Middle frontal gyrus (tissue), 1 donor: Measurements from ENCODE around the gene XAF1.
A peak's percentile ranks its signal among the peaks of the same experiment; 100 is the strongest.
"Not testable (repeated sequence)": the region's sequence is repeated elsewhere in the genome, so short reads cannot be mapped to it uniquely, and the experiment has no call there.

Experiments used
- DNase-seq: peaks from one replicate; pipeline ENCODE4 v3.0.0-alpha.2; 2015; ENCODE audit warnings: low spot score; ENCODE audit errors: extremely low spot score

Gene XAF1, protein sequence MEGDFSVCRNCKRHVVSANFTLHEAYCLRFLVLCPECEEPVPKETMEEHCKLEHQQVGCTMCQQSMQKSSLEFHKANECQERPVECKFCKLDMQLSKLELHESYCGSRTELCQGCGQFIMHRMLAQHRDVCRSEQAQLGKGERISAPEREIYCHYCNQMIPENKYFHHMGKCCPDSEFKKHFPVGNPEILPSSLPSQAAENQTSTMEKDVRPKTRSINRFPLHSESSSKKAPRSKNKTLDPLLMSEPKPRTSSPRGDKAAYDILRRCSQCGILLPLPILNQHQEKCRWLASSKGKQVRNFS

DNA sequence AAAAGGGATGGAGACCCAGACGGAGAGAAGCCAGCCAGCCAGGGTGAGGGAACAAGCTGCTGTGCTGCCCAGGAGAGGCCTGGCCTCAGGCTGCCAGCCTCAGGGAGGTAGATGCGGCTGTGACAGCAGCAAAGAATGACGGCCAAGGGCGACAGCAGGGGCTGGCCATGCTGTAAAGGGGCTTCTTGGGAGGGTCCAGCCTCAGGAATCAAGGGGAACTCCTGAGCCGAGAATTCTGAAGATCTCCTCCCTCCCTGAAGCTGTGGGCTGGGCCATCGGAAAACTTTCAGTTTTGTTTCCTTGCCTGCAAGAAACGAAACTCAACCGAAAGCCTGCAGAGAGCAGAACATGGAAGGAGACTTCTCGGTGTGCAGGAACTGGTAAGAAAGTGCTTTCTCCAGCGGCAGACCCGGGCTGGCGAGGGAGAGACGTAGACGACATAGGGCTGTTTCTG lies at the start of gene XAF1:
XAF1 (plus strand) TSS at position 316 of the 454 bp plus-strand sequence; CDS start at position 349, 33 bp downstream.
- no peak for DNase-seq

GRCh38 chr17:6706499-6706898 lies 49.3 kb upstream of the XAF1 start:
- DNase-seq, result no peak

GRCh38 chr17:6706996-6707395 lies 48.9 kb upstream of the XAF1 start:
- DNase-seq, result no peak

- no peak for DNase-seq
These were observed 47.4 kb upstream of the XAF1 start for GRCh38 chr17:6708357-6708961.

DNA sequence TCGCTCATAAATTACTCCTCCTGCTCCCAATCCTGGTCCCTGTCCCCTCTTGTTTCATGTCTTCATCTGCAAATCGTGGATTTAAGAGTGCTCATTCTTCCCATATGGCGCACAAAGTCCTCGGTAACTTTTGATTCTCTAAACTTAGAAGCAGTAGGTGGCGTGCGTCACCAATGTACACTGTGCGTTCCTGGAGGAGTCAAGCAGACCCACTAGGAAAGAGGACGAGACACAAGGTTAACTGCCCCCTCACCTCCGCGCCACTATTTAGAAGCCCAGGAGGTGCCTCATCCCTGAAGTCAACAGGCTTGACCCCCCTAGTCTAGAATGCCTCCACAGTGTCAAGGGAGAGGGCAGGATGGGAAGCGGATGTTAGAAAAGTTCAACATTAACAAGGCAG lies 45.5 kb upstream of the XAF1 start:
- DNase-seq, result peak; percentile 18

DNA sequence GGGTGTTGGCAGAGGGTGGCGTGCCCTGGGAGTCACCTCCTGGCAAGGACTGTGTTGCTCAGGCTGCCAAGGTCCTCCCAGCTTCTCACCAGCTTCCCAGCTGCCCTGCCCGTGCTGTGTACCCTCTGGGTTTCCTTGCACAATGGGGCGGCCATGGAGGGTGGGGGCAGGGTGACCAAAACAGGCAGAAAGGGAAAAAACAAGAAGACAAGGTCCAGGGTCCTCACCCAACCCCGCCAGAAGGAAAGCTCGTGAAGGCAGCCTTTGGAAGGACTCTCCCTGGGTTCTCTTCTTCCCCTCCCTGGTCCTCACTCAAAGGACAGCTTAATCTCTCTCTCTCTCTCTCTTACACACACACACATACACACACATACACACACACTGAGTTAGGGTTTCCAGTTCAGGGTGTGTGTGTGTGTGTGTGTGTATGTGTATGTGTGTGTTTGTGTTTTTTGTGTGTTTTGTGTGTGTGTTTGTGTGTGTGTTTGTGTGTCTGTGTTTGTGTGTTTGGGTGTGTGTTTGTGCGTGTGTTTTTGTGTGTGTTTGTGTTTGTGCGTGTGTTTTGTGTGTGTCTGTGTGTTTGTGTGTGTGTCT lies 44.7 kb upstream of the XAF1 start:
- no peak for DNase-seq

- DNase-seq, result no peak
These were observed 44.2 kb upstream of the XAF1 start for GRCh38 chr17:6711681-6712057.

- no peak for DNase-seq
These were observed 43.6 kb upstream of the XAF1 start for GRCh38 chr17:6712058-6712853.

DNA sequence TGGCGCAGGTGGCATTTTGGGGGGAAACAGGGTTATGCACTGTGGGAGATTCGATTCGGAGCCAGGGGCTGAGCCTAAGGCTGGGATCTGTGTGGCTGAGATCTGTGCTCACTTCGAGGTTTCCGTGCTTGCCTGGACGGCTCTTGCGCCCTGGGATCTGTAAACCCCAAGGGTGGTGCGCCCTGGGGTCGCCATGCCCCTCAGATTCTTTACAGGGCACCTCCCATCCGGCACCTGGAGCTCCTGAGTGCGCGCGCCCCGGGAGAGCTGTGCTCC lies 43.1 kb upstream of the XAF1 start:
- no peak for DNase-seq

- DNase-seq, result no peak
These were observed 42.5 kb upstream of the XAF1 start, which contains the start of gene SLC13A5 for GRCh38 chr17:6713130-6713917. Gene SLC13A5 (minus strand): TSS chr17:6713369. CDS start chr17:6713333, 36 bp downstream.

GRCh38 chr17:6713918-6714271 lies 42.0 kb upstream of the XAF1 start:
- DNase-seq, result no peak

DNA sequence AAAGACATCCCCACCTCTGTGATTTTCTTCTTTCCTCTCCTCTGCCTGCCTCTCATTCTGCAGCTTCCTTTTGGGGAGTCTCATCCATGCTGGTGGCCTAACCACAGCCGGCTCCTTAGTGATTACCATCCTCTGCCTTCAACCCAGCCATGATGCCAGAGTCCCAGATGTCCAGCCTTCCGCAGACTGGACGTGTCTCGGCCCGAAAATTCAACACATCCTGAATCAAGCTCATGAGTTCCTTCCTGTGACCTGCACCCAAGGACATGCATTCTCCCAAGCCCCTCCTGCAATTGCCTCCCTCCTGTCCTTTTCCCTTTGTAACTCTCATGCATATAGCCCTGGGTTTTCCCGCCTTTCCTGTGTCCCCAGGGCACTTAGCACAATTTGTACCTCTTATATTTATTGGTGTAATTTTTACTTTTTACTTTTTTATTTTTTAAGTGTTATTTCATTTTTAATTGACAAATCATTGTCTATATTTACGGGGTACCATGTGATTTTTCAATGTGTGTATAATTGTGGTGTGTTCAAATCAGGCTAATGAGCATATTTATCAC lies 41.5 kb upstream of the XAF1 start:
- no peak for DNase-seq

- no peak for DNase-seq
These were observed 39.1 kb upstream of the XAF1 start for GRCh38 chr17:6716736-6717135.

GRCh38 chr17:6721744-6722143 lies 34.1 kb upstream of the XAF1 start:
- no peak for DNase-seq

GRCh38 chr17:6724009-6724408 lies 31.8 kb upstream of the XAF1 start:
- no peak for DNase-seq

- no peak for DNase-seq
These were observed 26.3 kb upstream of the XAF1 start for GRCh38 chr17:6729531-6729930.

GRCh38 chr17:6746665-6747064 lies 9.2 kb upstream of the XAF1 start:
- not testable (repeated sequence) for DNase-seq

DNA sequence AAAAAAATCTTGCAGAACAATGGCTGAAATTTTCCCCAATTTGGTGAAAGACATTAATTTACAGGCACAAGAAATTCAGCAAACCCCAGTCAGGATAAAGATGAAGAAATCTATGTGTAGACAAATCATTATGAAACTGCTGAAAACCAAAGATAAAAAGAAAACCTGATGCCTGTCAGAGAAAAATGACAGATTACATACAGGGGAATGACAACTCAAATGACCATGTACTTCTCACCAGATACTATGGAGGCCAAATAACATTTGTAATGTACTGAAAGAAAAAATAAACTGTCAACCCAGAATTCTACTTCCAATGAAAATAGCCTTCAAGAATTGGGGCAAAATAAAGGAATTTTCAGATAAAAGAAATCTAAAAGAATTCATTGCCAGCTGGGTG lies 7.2 kb upstream of the XAF1 start:
- no peak for DNase-seq

GRCh38 chr17:6749519-6749918 lies 6.3 kb upstream of the XAF1 start:
- DNase-seq, result no peak

- no peak for DNase-seq
These were observed 3.6 kb upstream of the XAF1 start for GRCh38 chr17:6752068-6752909.
